ENCODE measurements around the gene BATF2. TPM values are rescaled to one million over a fixed set of nuclear protein-coding genes. Genes with fewer than 3 reads are reported as not detected.
A peak's percentile ranks its signal among the peaks of the same experiment; 100 is the strongest.

BATF2 gene
- total RNA-seq, 4 donors from 2014 or later, result 0.46 to 6.0 (median 1.2) TPM

- ATAC-seq (ENCODE audit: low FRiP score) (no peak), DNase-seq (ENCODE audit: low spot score) (no peak)
- no peak for TF ChIP-seq CTCF (IDR thresholded peaks at IDR 0.05)
Measured at GRCh38 chr11:64998690-64999431, 2.1 kb upstream of the BATF2 start.

- no peak for TF ChIP-seq CTCF (IDR thresholded peaks at IDR 0.05)
- DNase-seq (ENCODE audit: low spot score) (no peak), ATAC-seq (ENCODE audit: low FRiP score) (no peak)
Measured at GRCh38 chr11:64998141-64998540, 1.4 kb upstream of the BATF2 start.

GRCh38 chr11:64996327-64996709 lies 453 bp downstream of the BATF2 start:
- TF ChIP-seq CTCF (IDR thresholded peaks at IDR 0.05), result no peak
- peak; percentile 10 for ATAC-seq (ENCODE audit: low FRiP score)
- no peak for DNase-seq (ENCODE audit: low spot score)

GRCh38 chr11:64994318-64994717 lies 2.5 kb downstream of the BATF2 start:
- TF ChIP-seq CTCF (IDR thresholded peaks at IDR 0.05), result no peak
- DNase-seq (ENCODE audit: low spot score), result no peak
- ATAC-seq (ENCODE audit: low FRiP score), result no peak

GRCh38 chr11:64990222-64990923 lies 6.4 kb downstream of the BATF2 start:
- DNase-seq (ENCODE audit: low spot score), result no peak
- no peak for ATAC-seq (ENCODE audit: low FRiP score)
- TF ChIP-seq CTCF (IDR thresholded peaks at IDR 0.05), result no peak

- ATAC-seq (ENCODE audit: low FRiP score) (no peak), DNase-seq (ENCODE audit: low spot score) (no peak)
- TF ChIP-seq CTCF (IDR thresholded peaks at IDR 0.05), result no peak
Measured at GRCh38 chr11:64989416-64989815, 7.4 kb downstream of the BATF2 start.
